ENCODE results near the gene OTOF. TPM values are rescaled to one million over a fixed set of nuclear protein-coding genes. Genes with fewer than 3 reads are reported as not detected.

OTOF gene
- total and polyA plus RNA-seq, 2 of the 13 experiments (the other 11 are each of a cell fraction or from before 2014, with no cell fraction given) = 0.04 TPM; not detected in 1

- TF ChIP-seq ZNF574 (CRISPR knock-in tag; IDR thresholded peaks at IDR 0.05) = 0 out of 2 replicates have a peak, but pooled peaks have one; percentile 25
- TF ChIP-seq ZNF879 (CRISPR knock-in tag; IDR thresholded peaks at IDR 0.05) = no peak
- TF ChIP-seq CCDC6 (CRISPR knock-in tag; IDR thresholded peaks at IDR 0.05) = no peak
- TF ChIP-seq POLR2G (IDR thresholded peaks at IDR 0.05; ENCODE audit: low read depth, low read length) = no peak
- TF ChIP-seq MEIS2 (CRISPR knock-in tag; IDR thresholded peaks at IDR 0.05) = no peak
- TF ChIP-seq AGO2 (optimal IDR thresholded peaks at IDR 0.05; ENCODE audit: low read depth, low read length) = no peak
- TF ChIP-seq SMAD3 (CRISPR knock-in tag; IDR thresholded peaks at IDR 0.05) = no peak
- no peak for TF ChIP-seq ZNF577 (CRISPR knock-in tag; IDR thresholded peaks at IDR 0.05; ENCODE audit: borderline replicate concordance, low read depth)
- peak; percentile 43; the same call in 1 of the 2 replicates for TF ChIP-seq SMC3 (IDR thresholded peaks at IDR 0.05; ENCODE audit: low read length)
- TF ChIP-seq KDM1A (CRISPR knock-in tag; IDR thresholded peaks at IDR 0.05) = no peak
- no peak for TF ChIP-seq MNT (IDR thresholded peaks at IDR 0.05)
- peak; percentile 39; the same call in 1 of the 2 replicates for TF ChIP-seq ATF3 (CRISPR knock-in tag; IDR thresholded peaks at IDR 0.05)
- TF ChIP-seq ZNF441 (CRISPR knock-in tag; IDR thresholded peaks at IDR 0.05; ENCODE audit: borderline replicate concordance) = no peak
- TF ChIP-seq CSRNP1 (CRISPR knock-in tag; IDR thresholded peaks at IDR 0.05) = no peak
- no peak for TF ChIP-seq ZMYM4 (CRISPR knock-in tag; IDR thresholded peaks at IDR 0.05)
- no peak for TF ChIP-seq ZNF800 (CRISPR knock-in tag; IDR thresholded peaks at IDR 0.05)
- TF ChIP-seq MTERF4 (CRISPR knock-in tag; IDR thresholded peaks at IDR 0.05) = no peak
- TF ChIP-seq KLF6 (CRISPR knock-in tag; IDR thresholded peaks at IDR 0.05) = no peak
- TF ChIP-seq TOE1 (CRISPR knock-in tag; IDR thresholded peaks at IDR 0.05) = no peak
- 0 out of 2 replicates have a peak, but pooled peaks have one; percentile 16 for TF ChIP-seq KAT8 (CRISPR knock-in tag; IDR thresholded peaks at IDR 0.05)
Observed at GRCh38 chr2:26462511-26463243, 15.2 kb downstream of the OTOF start (continued).

Measured in HepG2 (cell line).